Upper lobe of right lung (tissue), 1 donor: Measurements from ENCODE around the gene SLC6A6. TPM values are rescaled to one million over a fixed set of nuclear protein-coding genes. Genes with fewer than 3 reads are reported as not detected.

ENCODE experiments used
- ATAC-seq: fragments of 200-7000 bp; cut with Tn5 transposase; one replicate; pipeline ENCODE4 v1.9.1; 2020; ENCODE audit warnings: mild to moderate bottlenecking, moderate library complexity
- DNase-seq: peaks from one replicate; pipeline ENCODE4 v3.0.0-alpha.2; 2020
- H3K27ac ChIP-seq: fragments of 200-600 bp; one replicate; pipeline ENCODE4 v1.8.0; 2022
- H3K27me3 ChIP-seq: fragments of 200-600 bp; one replicate; pipeline ENCODE4 v1.8.0; 2022; ENCODE audit warnings: mild to moderate bottlenecking
- H3K36me3 ChIP-seq: fragments of 200-600 bp; one replicate; pipeline ENCODE4 v1.8.0; 2022
- H3K4me1 ChIP-seq: fragments of 200-600 bp; one replicate; pipeline ENCODE4 v1.8.0; 2022
- H3K4me3 ChIP-seq: fragments of 200-600 bp; one replicate; pipeline ENCODE4 v1.8.0; 2022; ENCODE audit warnings: mild to moderate bottlenecking
- H3K9me3 ChIP-seq: fragments of 200-600 bp; one replicate; pipeline ENCODE4 v1.8.0; 2022
- CTCF ChIP-seq: fragments of 200-600 bp; IDR thresholded peaks from one replicate; pipeline ENCODE4 v1.8.0; 2022; ENCODE audit warnings: antibody characterized with exemption
- intact Hi-C: fragments of 100-400 bp; cut with DNase I; formaldehyde crosslinking; loops from one replicate; pipeline ENCODE4 v1.11.0; 2022
- total RNA-seq: library from RNA; stranded (reverse); fragmentation: NEBNext Ultra II Directional; extraction: Animal tissue kit (Norgen Biotek cat#: 25700); gene quantifications from one replicate; pipeline ENCODE4 v1.2.1, GENCODE V29; 2021
- donor health status: DM: no; HTN: yes; CAD: no; lungs with severe emphysema.

The SLC6A6 gene
- total RNA-seq, 1 donor from 2014 or later = 54.3 TPM

GRCh38 chr3:14486460-14486859, 84.1 kb downstream of the SLC6A6 start:
- H3K36me3 ChIP-seq = peaks cover 56% of the 10 kb centered on the region
- TF ChIP-seq CTCF = no peak

GRCh38 chr3:14487086-14487485, 84.7 kb downstream of the SLC6A6 start:
- ATAC-seq (no peak), DNase-seq (peak; percentile 51)
- H3K4me3 ChIP-seq = no peak overlapping the region
- H3K4me1 ChIP-seq = no peaks in the 10 kb centered on the region
- peaks cover 49% of the 10 kb centered on the region for H3K36me3 ChIP-seq
- no peak overlapping the region for H3K27ac ChIP-seq
- H3K9me3 ChIP-seq = no peaks in the 10 kb centered on the region
- intact Hi-C loops = no loop called here
- TF ChIP-seq CTCF = no peak
- H3K27me3 ChIP-seq = no peaks in the 10 kb centered on the region

More at GRCh38 chr3:14486460-14486859, 84.1 kb downstream of the SLC6A6 start:
- intact Hi-C loops = no loop called here
- ATAC-seq (no peak), DNase-seq (peak; percentile 4)
- no peaks in the 10 kb centered on the region for H3K4me1 ChIP-seq
- no peaks in the 10 kb centered on the region for H3K27me3 ChIP-seq
- H3K9me3 ChIP-seq = no peaks in the 10 kb centered on the region
- H3K4me3 ChIP-seq = no peak overlapping the region
- no peak overlapping the region for H3K27ac ChIP-seq

GRCh38 chr3:14487821-14488220, 85.4 kb downstream of the SLC6A6 start:
- intact Hi-C loops = no loop called here
- no peak for DNase-seq
- Histone ChIP-seq H3K4me3 (no peak overlapping the region), H3K27ac (no peak overlapping the region), H3K9me3 (no peaks in the 10 kb centered on the region), H3K36me3 (peaks cover 42% of the 10 kb centered on the region), H3K4me1 (no peaks in the 10 kb centered on the region), H3K27me3 (no peaks in the 10 kb centered on the region)
- TF ChIP-seq CTCF = no peak
- no peak for ATAC-seq

- intact Hi-C loops = no loop called here
- no peak overlapping the region for H3K4me3 ChIP-seq
- no peak for TF ChIP-seq CTCF
- H3K9me3 ChIP-seq = no peaks in the 10 kb centered on the region
- H3K27ac ChIP-seq = no peak overlapping the region
- no peaks in the 10 kb centered on the region for H3K4me1 ChIP-seq
- DNase-seq (peak; percentile 47), ATAC-seq (no peak)
- peaks cover 38% of the 10 kb centered on the region for H3K36me3 ChIP-seq
- H3K27me3 ChIP-seq = no peaks in the 10 kb centered on the region
Measured at GRCh38 chr3:14488286-14489041, 86.1 kb downstream of the SLC6A6 start.

GRCh38 chr3:14489641-14490040, 87.2 kb downstream of the SLC6A6 start:
- Histone ChIP-seq H3K4me3 (no peak overlapping the region), H3K4me1 (no peaks in the 10 kb centered on the region), H3K27ac (no peak overlapping the region), H3K36me3 (peaks cover 31% of the 10 kb centered on the region), H3K9me3 (no peaks in the 10 kb centered on the region), H3K27me3 (no peaks in the 10 kb centered on the region)
- intact Hi-C loops = no loop called here
- ATAC-seq (no peak), DNase-seq (no peak)
- TF ChIP-seq CTCF = no peak
